ENCODE data around the gene CDPF1.
"Not testable (repeated sequence)": the region's sequence is repeated elsewhere in the genome, so short reads cannot be mapped to it uniquely, and the experiment has no call there.

The CDPF1 gene

GRCh38 chr22:46203601-46203980 lies 46.5 kb downstream of the CDPF1 start:
- POLR2A ChIA-PET (ENCODE audit: low non-redundant PET), result no interaction called here
- no peak for DNase-seq (ENCODE audit: low spot score)
- CTCF ChIA-PET, result no interaction called here
- TF ChIP-seq, protein P1, sequence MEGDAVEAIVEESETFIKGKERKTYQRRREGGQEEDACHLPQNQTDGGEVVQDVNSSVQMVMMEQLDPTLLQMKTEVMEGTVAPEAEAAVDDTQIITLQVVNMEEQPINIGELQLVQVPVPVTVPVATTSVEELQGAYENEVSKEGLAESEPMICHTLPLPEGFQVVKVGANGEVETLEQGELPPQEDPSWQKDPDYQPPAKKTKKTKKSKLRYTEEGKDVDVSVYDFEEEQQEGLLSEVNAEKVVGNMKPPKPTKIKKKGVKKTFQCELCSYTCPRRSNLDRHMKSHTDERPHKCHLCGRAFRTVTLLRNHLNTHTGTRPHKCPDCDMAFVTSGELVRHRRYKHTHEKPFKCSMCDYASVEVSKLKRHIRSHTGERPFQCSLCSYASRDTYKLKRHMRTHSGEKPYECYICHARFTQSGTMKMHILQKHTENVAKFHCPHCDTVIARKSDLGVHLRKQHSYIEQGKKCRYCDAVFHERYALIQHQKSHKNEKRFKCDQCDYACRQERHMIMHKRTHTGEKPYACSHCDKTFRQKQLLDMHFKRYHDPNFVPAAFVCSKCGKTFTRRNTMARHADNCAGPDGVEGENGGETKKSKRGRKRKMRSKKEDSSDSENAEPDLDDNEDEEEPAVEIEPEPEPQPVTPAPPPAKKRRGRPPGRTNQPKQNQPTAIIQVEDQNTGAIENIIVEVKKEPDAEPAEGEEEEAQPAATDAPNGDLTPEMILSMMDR (conservative IDR thresholded peaks at IDR 0.05; ENCODE audit: low read depth), result no peak
- H3K27ac ChIP-seq, result no peak overlapping the region

- DNase-seq (ENCODE audit: low spot score), result no peak
- ChIA-PET CTCF (no interaction called here), POLR2A (ENCODE audit: low non-redundant PET) (no interaction called here)
- TF ChIP-seq, protein P1 (conservative IDR thresholded peaks at IDR 0.05; ENCODE audit: low read depth), result no peak
- H3K27ac ChIP-seq, result no peak overlapping the region
Measured at GRCh38 chr22:46202897-46203600, 47.0 kb downstream of the CDPF1 start.

DNA sequence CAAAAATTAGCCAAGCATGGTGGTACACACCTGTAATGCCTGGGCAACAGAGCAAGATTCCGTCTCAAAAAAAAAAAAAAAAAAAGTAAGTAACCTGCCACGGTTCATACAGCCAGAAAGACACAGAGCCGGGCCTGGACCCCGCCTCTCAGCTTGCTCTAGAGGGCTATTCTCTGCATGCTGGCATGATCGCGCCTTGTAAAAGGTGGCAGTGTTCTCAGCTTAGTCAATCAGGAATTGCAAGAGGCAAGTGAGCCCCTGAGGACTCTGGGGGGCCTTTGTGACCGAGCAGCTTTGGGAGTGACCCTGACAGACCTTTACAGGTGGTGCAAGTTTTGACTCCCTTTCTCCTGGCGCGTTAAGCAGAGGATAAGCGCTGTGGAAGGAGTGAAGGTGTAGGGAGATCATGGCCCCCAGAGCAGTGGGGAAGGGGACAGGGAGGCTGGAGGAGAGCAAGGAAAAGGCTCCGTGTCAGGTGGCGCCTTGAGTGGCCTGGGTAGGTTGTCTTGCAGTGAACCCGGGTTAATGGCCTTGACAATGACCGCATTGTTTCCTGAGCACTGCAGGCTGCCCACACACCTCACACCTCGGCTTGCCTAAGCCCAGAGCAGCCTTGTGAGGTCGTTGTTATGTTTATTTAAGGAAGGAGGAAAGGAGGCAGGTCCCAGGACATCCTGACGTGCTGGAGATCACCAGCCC lies 48.9 kb downstream of the CDPF1 start:
- TF ChIP-seq, protein P1 (conservative IDR thresholded peaks at IDR 0.05; ENCODE audit: low read depth), result no peak
- POLR2A ChIA-PET (ENCODE audit: low non-redundant PET), result interaction anchor here (0.6 kb wide), 1 partner anchor 18 kb away, joined by 4 read pairs; no protein-coding TSS in a partner anchor
- no peak overlapping the region for H3K27ac ChIP-seq
- DNase-seq (ENCODE audit: low spot score), result no peak
- CTCF ChIA-PET, result no interaction called here

DNA sequence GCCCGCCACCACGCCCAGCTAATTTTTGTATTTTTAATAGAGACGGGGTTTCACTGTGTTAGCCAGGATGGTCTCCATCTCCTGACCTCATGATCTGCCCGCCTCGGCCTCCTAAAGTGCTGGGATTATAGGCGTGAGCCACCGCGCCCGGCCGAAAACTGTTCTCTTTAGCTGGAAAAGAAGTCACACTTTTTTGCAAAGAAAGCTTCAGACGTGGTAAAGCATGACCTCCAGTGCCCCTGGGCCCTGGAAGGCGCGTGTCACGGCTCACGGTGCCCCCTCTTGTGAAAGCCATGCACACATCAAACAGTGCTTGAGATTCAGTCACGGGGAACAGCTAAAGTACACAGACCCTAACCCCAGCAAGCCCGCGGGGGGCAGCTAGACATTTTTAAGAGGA lies 51.3 kb downstream of the CDPF1 start:
- H3K27ac ChIP-seq; DNase-seq (ENCODE audit: low spot score); POLR2A ChIA-PET (ENCODE audit: low non-redundant PET); CTCF ChIA-PET: not testable (repeated sequence)

GRCh38 chr22:46198274-46198673 lies 51.8 kb downstream of the CDPF1 start:
- TF ChIP-seq, protein P1 (conservative IDR thresholded peaks at IDR 0.05; ENCODE audit: low read depth), result no peak
- H3K27ac ChIP-seq, result no peak overlapping the region
- CTCF ChIA-PET, result no interaction called here
- POLR2A ChIA-PET (ENCODE audit: low non-redundant PET), result no interaction called here
- DNase-seq (ENCODE audit: low spot score), result no peak

GRCh38 chr22:46196278-46196677 lies 53.8 kb downstream of the CDPF1 start:
- DNase-seq (ENCODE audit: low spot score), result no peak
- TF ChIP-seq, protein P1 (conservative IDR thresholded peaks at IDR 0.05; ENCODE audit: low read depth), result no peak
- POLR2A ChIA-PET (ENCODE audit: low non-redundant PET), result no interaction called here
- CTCF ChIA-PET, result no interaction called here
- no peak overlapping the region for H3K27ac ChIP-seq

DNA sequence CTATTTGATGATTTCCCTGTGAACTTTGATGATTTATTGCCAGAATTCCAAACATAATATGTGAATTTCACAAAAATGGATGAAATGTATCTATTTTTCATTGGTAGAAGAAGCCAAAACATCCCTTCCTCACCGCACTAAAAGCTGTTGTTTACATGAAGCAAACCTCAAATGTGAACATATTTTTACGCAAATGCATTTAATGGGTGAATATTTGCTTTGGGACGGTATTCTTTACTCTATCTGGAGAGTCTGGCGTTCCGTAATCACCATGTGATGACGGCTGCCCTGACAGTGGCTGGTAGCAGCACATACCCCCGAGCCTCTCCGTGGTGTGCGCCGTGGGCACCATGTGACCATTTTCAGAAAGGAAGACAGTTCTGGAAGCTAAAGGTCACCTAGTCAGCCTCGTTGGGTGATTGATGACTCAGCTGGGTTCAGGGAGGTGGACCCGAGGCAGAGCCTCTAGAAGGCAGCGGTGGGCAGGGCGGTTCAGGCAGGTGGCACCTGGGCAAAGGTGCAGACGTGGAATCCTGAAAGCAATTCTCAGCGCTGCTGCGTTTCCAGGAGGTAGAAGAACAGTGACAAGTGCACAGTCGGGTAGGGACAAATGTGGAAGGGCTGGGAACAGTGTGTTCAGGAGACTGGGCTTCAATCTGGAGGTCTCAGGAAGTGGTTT lies 54.5 kb downstream of the CDPF1 start:
- DNase-seq (ENCODE audit: low spot score), result no peak
- H3K27ac ChIP-seq, result no peak overlapping the region
- TF ChIP-seq, protein P1 (conservative IDR thresholded peaks at IDR 0.05; ENCODE audit: low read depth), result no peak
- ChIA-PET POLR2A (ENCODE audit: low non-redundant PET) (no interaction called here), CTCF (no interaction called here)

Data from RWPE1 (cell line).